ENCODE results near the gene SLC4A11.
A peak's percentile ranks its signal among the peaks of the same experiment; 100 is the strongest.

The SLC4A11 gene

GRCh38 chr20:3238616-3239025 is 369 bp downstream of the SLC4A11 start:
- Mint-ChIP-seq H3K27ac (no peak overlapping the region), H3K4me3 (peak overlapping the region; percentile 77), H3K4me1 (ENCODE audit: low read depth) (peaks cover 14% of the 10 kb centered on the region), H3K9me3 (ENCODE audit: low read depth) (no peaks in the 10 kb centered on the region), H3K27me3 (peaks cover 22% of the 10 kb centered on the region), H3K36me3 (no peaks in the 10 kb centered on the region)

- peaks cover 14% of the 10 kb centered on the region for H3K4me1 Mint-ChIP-seq (ENCODE audit: low read depth)
- H3K9me3 Mint-ChIP-seq (ENCODE audit: low read depth), result no peaks in the 10 kb centered on the region
- H3K27me3 Mint-ChIP-seq, result peaks cover 22% of the 10 kb centered on the region
- no peaks in the 10 kb centered on the region for H3K36me3 Mint-ChIP-seq
- no peak overlapping the region for H3K27ac Mint-ChIP-seq
- peak overlapping the region; percentile 77 for H3K4me3 Mint-ChIP-seq
Observed at GRCh38 chr20:3237958-3238615, 903 bp downstream of the SLC4A11 start.

GRCh38 chr20:3237011-3237957 is 1.7 kb downstream of the SLC4A11 start:
- H3K4me3 Mint-ChIP-seq, result peak overlapping the region; percentile 67
- H3K4me1 Mint-ChIP-seq (ENCODE audit: low read depth), result peaks cover 14% of the 10 kb centered on the region
- H3K27ac Mint-ChIP-seq, result no peak overlapping the region
- H3K9me3 Mint-ChIP-seq (ENCODE audit: low read depth), result no peaks in the 10 kb centered on the region
- peaks cover 22% of the 10 kb centered on the region for H3K27me3 Mint-ChIP-seq
- no peaks in the 10 kb centered on the region for H3K36me3 Mint-ChIP-seq

- no peaks in the 10 kb centered on the region for H3K36me3 Mint-ChIP-seq
- no peak overlapping the region for H3K4me3 Mint-ChIP-seq
- H3K27ac Mint-ChIP-seq, result no peak overlapping the region
Observed at GRCh38 chr20:3235666-3236324, 3.2 kb downstream of the SLC4A11 start.

GRCh38 chr20:3233991-3234498 is 4.9 kb downstream of the SLC4A11 start:
- Mint-ChIP-seq H3K4me1 (ENCODE audit: low read depth) (peaks cover 4% of the 10 kb centered on the region), H3K27ac (no peak overlapping the region), H3K9me3 (ENCODE audit: low read depth) (no peaks in the 10 kb centered on the region), H3K36me3 (no peaks in the 10 kb centered on the region), H3K27me3 (peaks cover 9% of the 10 kb centered on the region), H3K4me3 (no peak overlapping the region)

More at GRCh38 chr20:3235666-3236324, 3.2 kb downstream of the SLC4A11 start:
- Mint-ChIP-seq H3K9me3 (ENCODE audit: low read depth) (no peaks in the 10 kb centered on the region), H3K27me3 (peaks cover 14% of the 10 kb centered on the region), H3K4me1 (ENCODE audit: low read depth) (peaks cover 11% of the 10 kb centered on the region)

- Mint-ChIP-seq H3K9me3 (ENCODE audit: low read depth) (no peaks in the 10 kb centered on the region), H3K27me3 (peaks cover 9% of the 10 kb centered on the region), H3K36me3 (no peaks in the 10 kb centered on the region), H3K4me3 (no peak overlapping the region), H3K4me1 (ENCODE audit: low read depth) (peaks cover 4% of the 10 kb centered on the region), H3K27ac (no peak overlapping the region)
Observed at GRCh38 chr20:3233131-3233990, 5.6 kb downstream of the SLC4A11 start.

GRCh38 chr20:3231889-3232588 is 7.0 kb downstream of the SLC4A11 start:
- H3K4me1 Mint-ChIP-seq (ENCODE audit: low read depth), result peaks cover 2% of the 10 kb centered on the region

GRCh38 chr20:3231116-3231515 is 7.9 kb downstream of the SLC4A11 start:
- Mint-ChIP-seq H3K4me3 (no peak overlapping the region), H3K4me1 (ENCODE audit: low read depth) (no peaks in the 10 kb centered on the region), H3K9me3 (ENCODE audit: low read depth) (no peaks in the 10 kb centered on the region), H3K27me3 (peaks cover 4% of the 10 kb centered on the region), H3K27ac (no peak overlapping the region), H3K36me3 (no peaks in the 10 kb centered on the region)

More at GRCh38 chr20:3231889-3232588, 7.0 kb downstream of the SLC4A11 start:
- no peak overlapping the region for H3K4me3 Mint-ChIP-seq
- peaks cover 9% of the 10 kb centered on the region for H3K27me3 Mint-ChIP-seq
- no peak overlapping the region for H3K27ac Mint-ChIP-seq
- H3K9me3 Mint-ChIP-seq (ENCODE audit: low read depth), result no peaks in the 10 kb centered on the region
- H3K36me3 Mint-ChIP-seq, result no peaks in the 10 kb centered on the region

GRCh38 chr20:3229798-3230197 is 9.2 kb downstream of the SLC4A11 start:
- Mint-ChIP-seq H3K4me3 (no peak overlapping the region), H3K27me3 (no peaks in the 10 kb centered on the region), H3K36me3 (no peaks in the 10 kb centered on the region), H3K9me3 (ENCODE audit: low read depth) (no peaks in the 10 kb centered on the region), H3K27ac (no peak overlapping the region), H3K4me1 (ENCODE audit: low read depth) (peaks cover under 1% of the 10 kb centered on the region)

GRCh38 chr20:3229158-3229557 is 9.8 kb downstream of the SLC4A11 start:
- H3K4me3 Mint-ChIP-seq, result no peak overlapping the region
- H3K36me3 Mint-ChIP-seq, result no peaks in the 10 kb centered on the region
- H3K27me3 Mint-ChIP-seq, result no peaks in the 10 kb centered on the region
- H3K27ac Mint-ChIP-seq, result no peak overlapping the region
- H3K4me1 Mint-ChIP-seq (ENCODE audit: low read depth), result peaks cover 4% of the 10 kb centered on the region
- no peaks in the 10 kb centered on the region for H3K9me3 Mint-ChIP-seq (ENCODE audit: low read depth)

GRCh38 chr20:3228750-3229032 is 10.3 kb downstream of the SLC4A11 start:
- no peak overlapping the region for H3K4me3 Mint-ChIP-seq
- H3K36me3 Mint-ChIP-seq, result no peaks in the 10 kb centered on the region
- peaks cover 6% of the 10 kb centered on the region for H3K4me1 Mint-ChIP-seq (ENCODE audit: low read depth)
- no peaks in the 10 kb centered on the region for H3K9me3 Mint-ChIP-seq (ENCODE audit: low read depth)
- H3K27ac Mint-ChIP-seq, result no peak overlapping the region
- no peaks in the 10 kb centered on the region for H3K27me3 Mint-ChIP-seq

GRCh38 chr20:3227936-3228749 is 10.8 kb downstream of the SLC4A11 start:
- Mint-ChIP-seq H3K4me1 (ENCODE audit: low read depth) (peaks cover 12% of the 10 kb centered on the region), H3K27me3 (no peaks in the 10 kb centered on the region), H3K36me3 (no peaks in the 10 kb centered on the region), H3K4me3 (no peak overlapping the region), H3K27ac (no peak overlapping the region), H3K9me3 (ENCODE audit: low read depth) (no peaks in the 10 kb centered on the region)

- no peaks in the 10 kb centered on the region for H3K36me3 Mint-ChIP-seq
- no peak overlapping the region for H3K4me3 Mint-ChIP-seq
- no peaks in the 10 kb centered on the region for H3K27me3 Mint-ChIP-seq
- H3K27ac Mint-ChIP-seq, result no peak overlapping the region
- H3K4me1 Mint-ChIP-seq (ENCODE audit: low read depth), result peaks cover 18% of the 10 kb centered on the region
- no peaks in the 10 kb centered on the region for H3K9me3 Mint-ChIP-seq (ENCODE audit: low read depth)
Observed at GRCh38 chr20:3227506-3227905, 11.5 kb downstream of the SLC4A11 start.
